D721Med (cell line): ENCODE results near the gene TRAPPC2L.

Experiments
- DNase-seq: peaks from one replicate; pipeline ENCODE4 v3.0.0; 2011; ENCODE audit warnings: low spot score; ENCODE audit not compliant: insufficient read length
- FAIRE-seq: peaks from 2 replicates; lab custom pipeline; 2011; peaks lifted over from hg19 to GRCh38; lab: Jason Lieb, UNC
- CTCF ChIP-seq: IDR thresholded peaks from 2 replicates; pipeline ENCODE4 v1.5.1; 2012; ENCODE audit warnings: mild to moderate bottlenecking, control low read depth; ENCODE audit not compliant: insufficient read depth; ENCODE audit errors: missing control alignments

Gene TRAPPC2L

GRCh38 chr16:88878967-88879787 lies 22.2 kb downstream of the TRAPPC2L start:
- no peak for TF ChIP-seq CTCF
- no peak for FAIRE-seq
- DNase-seq, result no peak

GRCh38 chr16:88879788-88880055 lies 22.8 kb downstream of the TRAPPC2L start:
- DNase-seq, result no peak
- no peak for FAIRE-seq
- TF ChIP-seq CTCF, result no peak

- no peak for TF ChIP-seq CTCF
- DNase-seq (no peak), FAIRE-seq (no peak)
Measured at GRCh38 chr16:88880226-88881006, 23.5 kb downstream of the TRAPPC2L start.

GRCh38 chr16:88881007-88881615 lies 24.2 kb downstream of the TRAPPC2L start:
- no peak for FAIRE-seq
- no peak for DNase-seq
- no peak for TF ChIP-seq CTCF

- FAIRE-seq, result no peak
- no peak for DNase-seq
- no peak for TF ChIP-seq CTCF
Measured at GRCh38 chr16:88881675-88882357, 24.9 kb downstream of the TRAPPC2L start.

GRCh38 chr16:88882358-88883030 lies 25.6 kb downstream of the TRAPPC2L start:
- no peak for TF ChIP-seq CTCF
- FAIRE-seq (no peak), DNase-seq (no peak)
